Kidney (tissue), 14 donors: Measurements from ENCODE around the gene CFAP221. TPM values are rescaled to one million over a fixed set of nuclear protein-coding genes. Genes with fewer than 3 reads are reported as not detected.
A peak's percentile ranks its signal among the peaks of the same experiment; 100 is the strongest.

Experiments used
- DNase-seq, 5 donors: peaks; one replicate each; pipeline ENCODE4 v3.0.0-alpha.2; 2013 to 2020
- FAIRE-seq: peaks from 2 replicates; lab custom pipeline; 2012; peaks lifted over from hg19 to GRCh38; lab: Jason Lieb, UNC
- H3K27ac ChIP-seq, 2 donors: one replicate each; pipeline ENCODE4 v1.7.0; 2013; ENCODE audit warnings: low read depth in 2 of 2, low read length in 2 of 2, inconsistent platforms in 1 of 2
- H3K27me3 ChIP-seq: one replicate; pipeline ENCODE4 v1.7.1; 2013; ENCODE audit warnings: low read length, inconsistent platforms; ENCODE audit not compliant: control insufficient read depth, insufficient read depth
- H3K36me3 ChIP-seq, 3 donors: one replicate each; pipeline versions ENCODE4 v1.7.0 to v1.7.1; 2013; ENCODE audit warnings: low read length in 3 of 3, control low read depth in 1 of 3, inconsistent platforms in 1 of 3; ENCODE audit not compliant: insufficient read depth in 3 of 3, control insufficient read depth in 2 of 3
- H3K4me1 ChIP-seq, 3 donors: one replicate each; pipeline versions ENCODE4 v1.7.0 to v1.7.1; 2013; ENCODE audit warnings: low read length in 3 of 3, inconsistent platforms in 1 of 3, low read depth in 1 of 3; ENCODE audit not compliant: control insufficient read depth in 2 of 3, insufficient read depth in 2 of 3
- H3K4me3 ChIP-seq, 3 donors: one replicate each; pipeline versions ENCODE4 v1.7.0 to v1.8.1; 2013; ENCODE audit warnings: low read length in 3 of 3, control low read depth in 1 of 3, inconsistent platforms in 1 of 3
- H3K9ac ChIP-seq, 3 donors: one replicate each; pipeline versions ENCODE4 v1.7.0 to v1.7.1; 2013; ENCODE audit warnings: low read length in 3 of 3, control low read depth in 1 of 3, inconsistent platforms in 1 of 3
- H3K9me3 ChIP-seq, 3 donors: one replicate each; pipeline versions ENCODE4 v1.7.0 to v1.7.1; 2013; ENCODE audit warnings: low read length in 3 of 3, control low read depth in 1 of 3, inconsistent platforms in 1 of 3; ENCODE audit not compliant: control insufficient read depth in 2 of 3, insufficient read depth in 1 of 3
- CTCF ChIP-seq: IDR thresholded peaks from 3 replicates; pipeline ENCODE4 v1.5.1; 2012; ENCODE audit warnings: mild to moderate bottlenecking, moderate library complexity, borderline replicate concordance; ENCODE audit not compliant: insufficient read depth; ENCODE audit errors: extremely low read depth
- intact Hi-C: fragments of 100-400 bp; cut with DNase I; formaldehyde crosslinking; loops from one replicate; pipeline ENCODE4 v1.11.1; 2022
- polyA plus RNA-seq: library from polyadenylated mRNA; stranded (reverse); fragments of 350-450 nt; fragmentation: Illumina TruSeq; extraction: RNeasy Lipid Tissue Mini Kit (QIAGEN cat#74804); gene quantifications from one replicate; pipeline ENCODE4 v1.2.3, GENCODE V29; 2014; ENCODE audit warnings: low read depth, low replicate concordance; ENCODE audit not compliant: insufficient read depth
- total RNA-seq: library from RNA; stranded (reverse); fragmentation: NEBNext Ultra II Directional; extraction: Animal tissue kit (Norgen Biotek cat#: 25700); gene quantifications from one replicate; pipeline ENCODE4 v1.2.1, GENCODE V29; 2021
- donor health status: control.
- donor health status: control.
- donor health status: control.
- donor health status: control.
- donor health status: control.
- donor health status: DM: yes; HTN: yes; CAD: no.
- donor health status: Normal renal cell carcinoma (clear cell type).

The CFAP221 gene
- total and polyA plus RNA-seq, 2 donors from 2014 or later, result 15.9 to 58.7 TPM

GRCh38 chr2:119682578-119682977 lies 138.3 kb downstream of the CFAP221 start:
- Histone ChIP-seq H3K4me1 (peaks cover 2 to 17% (median 9%) of the 10 kb centered on the region in 3 donors), H3K9me3 (no peaks in the 10 kb centered on the region), H3K36me3 (peaks cover 0 to 7% (median 7%) of the 10 kb centered on the region in 3 donors), H3K4me3 (no peak overlapping the region), H3K27ac (no peak overlapping the region), H3K9ac (no peak overlapping the region), H3K27me3 (no peaks in the 10 kb centered on the region)
- FAIRE-seq (no peak), DNase-seq (peak in 1 of 5 donors; percentile 28)
- TF ChIP-seq CTCF, result no peak
- intact Hi-C loops, result no loop called here

- Histone ChIP-seq H3K27ac (no peak overlapping the region), H3K27me3 (no peaks in the 10 kb centered on the region), H3K36me3 (peaks cover 0 to 9% (median 7%) of the 10 kb centered on the region in 3 donors), H3K9ac (no peak overlapping the region), H3K4me3 (no peak overlapping the region), H3K9me3 (no peaks in the 10 kb centered on the region), H3K4me1 (peaks cover 2 to 17% (median 9%) of the 10 kb centered on the region in 3 donors)
- DNase-seq (peak in 1 of 5 donors; percentile 38), FAIRE-seq (no peak)
- no peak for TF ChIP-seq CTCF
- intact Hi-C loops, result no loop called here
Observed at GRCh38 chr2:119683074-119683712, 138.9 kb downstream of the CFAP221 start.

DNA sequence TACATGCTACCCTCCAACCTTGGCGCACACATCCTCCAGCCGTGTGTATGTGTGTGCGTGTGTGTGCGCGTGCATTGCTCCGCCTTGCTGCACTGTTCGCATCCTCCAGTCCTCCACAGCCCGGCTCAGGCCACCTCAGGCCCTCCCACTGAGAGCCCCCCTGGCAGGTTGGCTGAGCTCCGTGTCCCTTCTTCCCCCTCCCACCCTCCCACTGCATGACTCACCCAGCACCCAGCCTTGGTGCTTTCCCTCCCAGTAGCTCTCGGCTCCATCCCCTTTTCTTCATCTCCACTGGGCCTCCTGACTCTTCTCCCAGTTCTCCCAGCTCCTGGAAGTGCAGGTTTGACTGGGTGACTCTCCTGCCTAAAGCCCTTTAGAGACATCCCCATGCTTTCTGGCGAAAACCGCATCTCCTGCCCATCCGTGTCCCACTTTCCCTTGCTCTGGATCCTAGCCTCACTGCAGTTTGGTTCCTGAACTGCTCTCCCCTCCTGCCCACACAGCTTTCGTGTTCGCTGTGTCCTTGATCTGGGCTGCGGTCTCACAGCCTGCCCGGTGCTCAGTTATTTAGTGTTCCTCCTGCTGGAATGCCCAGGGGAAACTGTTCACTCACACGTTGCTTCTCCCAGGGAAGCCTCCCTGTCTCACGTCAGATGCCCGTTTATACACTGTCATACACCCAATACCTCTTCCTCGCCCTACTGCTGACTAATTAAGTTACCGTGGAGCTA lies 139.6 kb downstream of the CFAP221 start:
- H3K36me3 ChIP-seq, result peaks cover under 1 to 14% (median 12%) of the 10 kb centered on the region in 3 donors
- H3K4me3 ChIP-seq, result no peak overlapping the region
- H3K9me3 ChIP-seq, result no peaks in the 10 kb centered on the region
- intact Hi-C loops, result no loop called here
- peaks cover 2 to 17% (median 9%) of the 10 kb centered on the region in 3 donors for H3K4me1 ChIP-seq
- TF ChIP-seq CTCF, result no peak
- H3K27me3 ChIP-seq, result no peaks in the 10 kb centered on the region
- FAIRE-seq, result no peak
- no peak overlapping the region for H3K9ac ChIP-seq
- H3K27ac ChIP-seq, result peak overlapping the region in 1 of 2 donors; percentile 63
- peak in 4 of 5 donors; percentile 61 to 75 (median 66) for DNase-seq
